Adrenal gland (tissue), 12 donors: ENCODE results near the gene AFAP1L2. TPM values are rescaled to one million over a fixed set of nuclear protein-coding genes. Genes with fewer than 3 reads are reported as not detected.

Source experiments
- DNase-seq, 7 donors: peaks; one replicate each; pipeline ENCODE4 v3.0.0-alpha.2; 2019 to 2020
- H3K27ac ChIP-seq, 5 donors: fragments of 200-600 bp; sonication (generic) in 4 of 5; 1 replicate in 3 of 5; 2 replicates in 2 of 5; pipeline versions ENCODE4 v1.5.1 to v1.8.0; 2016 to 2020; ENCODE audit warnings: mild to moderate bottlenecking in 1 of 5
- H3K27me3 ChIP-seq: fragments of 200-600 bp; 2 replicates; pipeline ENCODE4 v1.8.0; 2021
- H3K36me3 ChIP-seq, 2 donors: fragments of 200-600 bp; replicated peaks in 1 of 2; 1 replicate in 1 of 2; 2 replicates in 1 of 2; pipeline versions ENCODE4 v1.5.1 to v1.8.0; 2018 to 2022
- H3K4me1 ChIP-seq, 2 donors: fragments of 200-600 bp; replicated peaks in 1 of 2; 1 replicate in 1 of 2; 2 replicates in 1 of 2; pipeline versions ENCODE4 v1.5.1 to v1.8.0; 2018 to 2021
- H3K4me3 ChIP-seq, 4 donors: fragments of 200-600 bp; sonication (generic) in 3 of 4; one replicate each; pipeline ENCODE4 v1.5.1; 2016 to 2018
- H3K9me3 ChIP-seq, 3 donors: fragments of 200-600 bp; sonication (generic) in 1 of 3; replicated peaks in 1 of 3; 1 replicate in 2 of 3; 2 replicates in 1 of 3; pipeline versions ENCODE4 v1.5.1 to v1.8.0; 2016 to 2021
- POLR2A ChIP-seq, 2 donors: fragments of 450-650 bp; IDR thresholded peaks; one replicate each; pipeline ENCODE4 v1.6.1; 2017; ENCODE audit warnings: antibody characterized with exemption in 2 of 2, mild to moderate bottlenecking in 2 of 2, moderate library complexity in 1 of 2
- WGBS, 4 donors: extraction: QIAGEN DNeasy Blood & Tissue Kit in 2 of 4; methylation state at CpG; one replicate each; pipeline versions ENCODE4 v1.1.5 to v1.1.7; 2013 to 2017; 5-methylcytosine and 5-hydroxymethylcytosine counted together
- intact Hi-C, 2 donors: fragments of 100-400 bp; cut with DNase I; formaldehyde crosslinking; loops; one replicate each; pipeline versions ENCODE4 v1.14.1 to v1.15.0; 2022 to 2023
- polyA plus RNA-seq, 3 donors: library from polyadenylated mRNA; stranded (reverse); fragments of 200-250 nt in 2 of 3; fragments of 350-450 nt in 1 of 3; fragmentation: Illumina TruSeq in 1 of 3; extraction: RNeasy Lipid Tissue Mini Kit (QIAGEN cat#74804) in 1 of 3; gene quantifications; one replicate each; pipeline ENCODE4 v1.2.3, GENCODE V29; 2013 to 2014
- total RNA-seq, 9 donors: library from RNA; depleted of rRNA in 4 of 9; stranded (reverse); fragments of >200 nt in 4 of 9; fragments of 120-200 nt in 1 of 9; fragmentation: NEBNext Ultra II Directional in 1 of 9; extraction: Animal tissue kit (Norgen Biotek cat#: 25700) in 1 of 9; gene quantifications; one replicate each; pipeline versions ENCODE4 v1.1.0 to v1.2.4, GENCODE V29; 2013 to 2023
- TF ChIP-seq, protein P1 (sequence below), 6 experiments: fragments of 450-650 bp in 4 of 6; fragments of 200-600 bp in 2 of 6; sonication (generic) in 1 of 6; IDR thresholded peaks; 1 replicate in 5 of 6; 2 replicates in 1 of 6; pipeline versions ENCODE4 v1.5.1 to v1.8.0; 2016 to 2021; ENCODE audit warnings: antibody characterized with exemption in 6 of 6, mild to moderate bottlenecking in 2 of 6, moderate library complexity in 1 of 6
- donor health status: healthy with polysubstance abuse.
- donor health status: Bipolar disorder and iron deficiency.
- donor health status: DM: yes; HTN: yes; CAD: no.
- donor health status: DM: no; HTN: no; CAD: no.
- donor health status: DM: no; HTN: no; CAD: no.
- donor health status: DM: yes; HTN: yes; CAD: no.

AFAP1L2 gene
- total and polyA plus RNA-seq, 12 donors = 1.4 to 9.4 (median 3.7) TPM

- no peaks in the 10 kb centered on the region for H3K36me3 ChIP-seq
- 74 to 88% (median 79%) methylated on average over 7 of the region's 7 CpGs for WGBS, 4 donors
Observed at GRCh38 chr10:114291076-114291475, 113.2 kb downstream of the AFAP1L2 start.

DNA sequence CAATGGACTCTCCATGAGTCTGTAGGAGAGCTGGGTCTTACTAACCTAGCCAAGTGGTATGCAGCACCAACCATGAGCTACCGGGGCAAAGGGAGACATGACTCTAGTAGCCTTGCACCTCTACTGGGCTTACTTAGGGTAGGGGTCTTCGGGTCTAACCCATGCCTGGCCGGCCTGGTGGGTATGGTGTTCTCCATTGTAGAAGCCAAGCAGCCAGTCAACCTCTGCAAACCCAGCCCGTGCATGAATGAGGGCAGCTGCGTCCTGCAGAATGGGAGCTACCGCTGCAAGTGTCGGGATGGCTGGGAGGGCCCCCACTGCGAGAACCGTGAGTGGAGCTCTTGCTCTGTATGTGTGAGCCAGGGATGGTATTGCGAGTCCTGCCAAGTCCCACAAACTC, 114.3 kb downstream of the AFAP1L2 start:
- intact Hi-C loops = no loop called here
- no peaks in the 10 kb centered on the region for H3K4me1 ChIP-seq
- no peak overlapping the region for H3K27ac ChIP-seq
- H3K4me3 ChIP-seq = no peak overlapping the region
- no peak for DNase-seq
- H3K27me3 ChIP-seq = no peaks in the 10 kb centered on the region
- TF ChIP-seq, protein P1, sequence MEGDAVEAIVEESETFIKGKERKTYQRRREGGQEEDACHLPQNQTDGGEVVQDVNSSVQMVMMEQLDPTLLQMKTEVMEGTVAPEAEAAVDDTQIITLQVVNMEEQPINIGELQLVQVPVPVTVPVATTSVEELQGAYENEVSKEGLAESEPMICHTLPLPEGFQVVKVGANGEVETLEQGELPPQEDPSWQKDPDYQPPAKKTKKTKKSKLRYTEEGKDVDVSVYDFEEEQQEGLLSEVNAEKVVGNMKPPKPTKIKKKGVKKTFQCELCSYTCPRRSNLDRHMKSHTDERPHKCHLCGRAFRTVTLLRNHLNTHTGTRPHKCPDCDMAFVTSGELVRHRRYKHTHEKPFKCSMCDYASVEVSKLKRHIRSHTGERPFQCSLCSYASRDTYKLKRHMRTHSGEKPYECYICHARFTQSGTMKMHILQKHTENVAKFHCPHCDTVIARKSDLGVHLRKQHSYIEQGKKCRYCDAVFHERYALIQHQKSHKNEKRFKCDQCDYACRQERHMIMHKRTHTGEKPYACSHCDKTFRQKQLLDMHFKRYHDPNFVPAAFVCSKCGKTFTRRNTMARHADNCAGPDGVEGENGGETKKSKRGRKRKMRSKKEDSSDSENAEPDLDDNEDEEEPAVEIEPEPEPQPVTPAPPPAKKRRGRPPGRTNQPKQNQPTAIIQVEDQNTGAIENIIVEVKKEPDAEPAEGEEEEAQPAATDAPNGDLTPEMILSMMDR (IDR thresholded peaks at IDR 0.05) = no peak
- no peak for TF ChIP-seq POLR2A (IDR thresholded peaks at IDR 0.05)
- WGBS, 4 donors = 90 to 95% (median 92%) methylated on average over 9 to 10 of the region's 10 CpGs
- H3K36me3 ChIP-seq = no peaks in the 10 kb centered on the region
- H3K9me3 ChIP-seq = peaks cover 0 to 1% (median 0%) of the 10 kb centered on the region in 3 donors

More at GRCh38 chr10:114291076-114291475, 113.2 kb downstream of the AFAP1L2 start:
- H3K27me3 ChIP-seq = no peaks in the 10 kb centered on the region
- intact Hi-C loops = no loop called here
- no peaks in the 10 kb centered on the region for H3K4me1 ChIP-seq
- peaks cover 0 to 4% (median 0%) of the 10 kb centered on the region in 3 donors for H3K9me3 ChIP-seq
- no peak overlapping the region for H3K27ac ChIP-seq
- no peak overlapping the region for H3K4me3 ChIP-seq
- TF ChIP-seq, protein P1 (IDR thresholded peaks at IDR 0.05) = no peak
- no peak for TF ChIP-seq POLR2A (IDR thresholded peaks at IDR 0.05)
- no peak for DNase-seq

DNA sequence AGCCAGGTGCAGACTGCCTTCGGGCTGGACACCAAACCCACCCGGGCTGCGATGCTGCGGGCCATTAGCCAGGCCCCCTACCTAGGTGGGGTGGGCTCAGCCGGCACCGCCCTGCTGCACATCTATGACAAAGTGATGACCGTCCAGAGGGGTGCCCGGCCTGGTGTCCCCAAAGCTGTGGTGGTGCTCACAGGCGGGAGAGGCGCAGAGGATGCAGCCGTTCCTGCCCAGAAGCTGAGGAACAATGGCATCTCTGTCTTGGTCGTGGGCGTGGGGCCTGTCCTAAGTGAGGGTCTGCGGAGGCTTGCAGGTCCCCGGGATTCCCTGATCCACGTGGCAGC, 115.2 kb downstream of the AFAP1L2 start:
- H3K27ac ChIP-seq = no peak overlapping the region
- no peak for DNase-seq
- TF ChIP-seq POLR2A (IDR thresholded peaks at IDR 0.05) = no peak
- TF ChIP-seq, protein P1 (IDR thresholded peaks at IDR 0.05) = no peak
- no peaks in the 10 kb centered on the region for H3K9me3 ChIP-seq
- WGBS, 4 donors = 92 to 93% methylated on average over 16 of the region's 16 CpGs; no CpG with 5 or more reads in 2 of the 4 donors
- H3K36me3 ChIP-seq = no peaks in the 10 kb centered on the region
- H3K4me3 ChIP-seq = no peak overlapping the region
- intact Hi-C loops = no loop called here
- H3K27me3 ChIP-seq = no peaks in the 10 kb centered on the region
- H3K4me1 ChIP-seq = no peaks in the 10 kb centered on the region

DNA sequence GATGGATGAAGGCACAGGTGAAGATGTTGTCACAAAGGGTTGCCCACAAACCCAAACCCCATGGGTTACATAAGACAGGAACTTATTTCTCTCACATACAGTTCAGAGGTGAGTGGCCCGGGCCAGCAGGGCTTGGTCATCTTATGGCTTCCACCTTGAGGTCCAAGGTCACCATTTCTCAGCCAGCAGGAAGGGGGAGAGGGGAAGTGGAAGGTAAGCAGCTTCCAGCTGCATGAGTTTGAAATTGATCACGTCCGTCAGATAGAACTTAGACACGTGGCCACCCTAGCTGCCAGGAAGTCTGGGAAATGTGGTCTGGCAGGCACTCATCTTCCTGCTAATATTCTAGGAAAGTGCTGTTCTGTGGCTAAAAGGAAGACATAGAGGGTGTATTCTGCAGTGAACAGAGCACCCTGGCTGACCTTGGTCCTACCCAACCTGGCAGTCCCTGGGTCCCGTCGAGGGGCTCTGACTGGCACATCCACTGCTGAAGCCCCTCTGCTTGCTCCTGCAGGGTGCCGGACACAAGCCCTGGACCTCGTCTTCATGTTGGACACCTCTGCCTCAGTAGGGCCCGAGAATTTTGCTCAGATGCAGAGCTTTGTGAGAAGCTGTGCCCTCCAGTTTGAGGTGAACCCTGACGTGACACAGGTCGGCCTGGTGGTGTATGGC, 115.7 kb downstream of the AFAP1L2 start:
- Histone ChIP-seq H3K27ac (no peak overlapping the region), H3K4me1 (no peaks in the 10 kb centered on the region)

More for the DNA sequence above, 115.7 kb downstream of the AFAP1L2 start:
- H3K27me3 ChIP-seq = no peaks in the 10 kb centered on the region
- no peak for DNase-seq
- no peak for TF ChIP-seq POLR2A (IDR thresholded peaks at IDR 0.05)
- TF ChIP-seq, protein P1 (IDR thresholded peaks at IDR 0.05) = no peak
- intact Hi-C loops = no loop called here
- no peaks in the 10 kb centered on the region for H3K9me3 ChIP-seq
- 40 to 74% (median 63%) methylated on average over 4 to 11 of the region's 11 CpGs for WGBS, 4 donors
- H3K36me3 ChIP-seq = no peaks in the 10 kb centered on the region
- no peak overlapping the region for H3K4me3 ChIP-seq
